Activated naive CD4-positive, alpha-beta T cell treated with anti-CD3 and anti-CD28 coated beads for 36 hours (primary cell): Measurements from ENCODE around the gene WWP2. TPM values are rescaled to one million over a fixed set of nuclear protein-coding genes. Genes with fewer than 3 reads are reported as not detected.

Source experiments
- CTCF ChIA-PET: fragments of 350-600 bp; sonication (Branson Sonifier 250); formaldehyde crosslinking; loops from one replicate; lab custom pipeline; 2021; ENCODE audit warnings: antibody characterized with exemption; lab: Charles Lee
- DNase-seq: peaks from one replicate; pipeline ENCODE4 v3.0.0-alpha.2; 2020
- H3K27ac Mint-ChIP-seq: one replicate; pipeline ENCODE4 v1.8.0; 2021; ENCODE audit warnings: mild to moderate bottlenecking, mixed read lengths
- H3K27me3 Mint-ChIP-seq: one replicate; pipeline ENCODE4 v1.8.0; 2021; ENCODE audit warnings: low read depth, mixed read lengths
- H3K36me3 Mint-ChIP-seq: one replicate; pipeline ENCODE4 v1.8.0; 2021; ENCODE audit warnings: low read depth, mixed read lengths
- H3K4me1 Mint-ChIP-seq: one replicate; pipeline ENCODE4 v1.8.0; 2021; ENCODE audit warnings: low read depth, mixed read lengths
- H3K4me3 Mint-ChIP-seq: one replicate; pipeline ENCODE4 v1.8.0; 2021; ENCODE audit warnings: mild to moderate bottlenecking, moderate library complexity, mixed read lengths
- H3K9me3 Mint-ChIP-seq: one replicate; pipeline ENCODE4 v1.8.0; 2021; ENCODE audit warnings: mixed read lengths
- intact Hi-C: fragments of 100-400 bp; cut with micrococcal nuclease; formaldehyde crosslinking; loops from one replicate; pipeline ENCODE4 v1.15.1; 2023
- total RNA-seq, 2 experiments: library from RNA; stranded (reverse); gene quantifications; one replicate each; pipeline ENCODE4 v1.2.3, GENCODE V29; 2021

The WWP2 gene
- total RNA-seq, 2 experiments from 2014 or later: 27.7 to 32.3 TPM

- Mint-ChIP-seq H3K36me3 (peaks cover 13% of the 10 kb centered on the region), H3K4me1 (no peaks in the 10 kb centered on the region), H3K9me3 (no peaks in the 10 kb centered on the region), H3K4me3 (no peak overlapping the region), H3K27ac (no peak overlapping the region), H3K27me3 (no peaks in the 10 kb centered on the region)
- intact Hi-C loops: no loop called here
- CTCF ChIA-PET: no interaction called here
- no peak for DNase-seq
Observed at GRCh38 chr16:69892378-69892777, 130.2 kb downstream of the WWP2 start.

GRCh38 chr16:69893106-69893505 lies 131.0 kb downstream of the WWP2 start:
- no peaks in the 10 kb centered on the region for H3K27me3 Mint-ChIP-seq
- H3K27ac Mint-ChIP-seq: no peak overlapping the region
- CTCF ChIA-PET: no interaction called here
- no peaks in the 10 kb centered on the region for H3K4me1 Mint-ChIP-seq
- peaks cover 13% of the 10 kb centered on the region for H3K36me3 Mint-ChIP-seq
- H3K4me3 Mint-ChIP-seq: no peak overlapping the region
- no peaks in the 10 kb centered on the region for H3K9me3 Mint-ChIP-seq
- intact Hi-C loops: no loop called here
- no peak for DNase-seq

GRCh38 chr16:69894676-69895075 lies 132.5 kb downstream of the WWP2 start:
- CTCF ChIA-PET: interaction anchor here (0.5 to 1.8 kb wide), 3 partner anchors 35 to 877 kb away, joined by 4 to 5 read pairs (median 5); no protein-coding TSS in a partner anchor
- Mint-ChIP-seq H3K9me3 (no peaks in the 10 kb centered on the region), H3K4me3 (no peak overlapping the region), H3K27ac (no peak overlapping the region), H3K36me3 (peaks cover 4% of the 10 kb centered on the region), H3K4me1 (no peaks in the 10 kb centered on the region), H3K27me3 (no peaks in the 10 kb centered on the region)
- intact Hi-C loops: no loop called here
- DNase-seq: no peak

- no peak overlapping the region for H3K27ac Mint-ChIP-seq
- intact Hi-C loops: no loop called here
- H3K4me1 Mint-ChIP-seq: no peaks in the 10 kb centered on the region
- H3K36me3 Mint-ChIP-seq: peaks cover 3% of the 10 kb centered on the region
- CTCF ChIA-PET: interaction anchor here (1.2 to 4.1 kb wide), 2 partner anchors 26 to 1379 kb away, joined by 3 to 14 read pairs; no protein-coding TSS in a partner anchor
- no peak overlapping the region for H3K4me3 Mint-ChIP-seq
- DNase-seq: no peak
- H3K27me3 Mint-ChIP-seq: no peaks in the 10 kb centered on the region
- H3K9me3 Mint-ChIP-seq: no peaks in the 10 kb centered on the region
Observed at GRCh38 chr16:69903865-69904415, 141.8 kb downstream of the WWP2 start.

GRCh38 chr16:69904495-69905170 lies 142.5 kb downstream of the WWP2 start:
- H3K9me3 Mint-ChIP-seq: no peaks in the 10 kb centered on the region
- no peaks in the 10 kb centered on the region for H3K4me1 Mint-ChIP-seq
- H3K4me3 Mint-ChIP-seq: no peak overlapping the region
- CTCF ChIA-PET: interaction anchor here (1.2 to 4.1 kb wide), 2 partner anchors 26 to 1380 kb away, joined by 3 to 14 read pairs; no protein-coding TSS in a partner anchor
- no peak overlapping the region for H3K27ac Mint-ChIP-seq
- H3K27me3 Mint-ChIP-seq: no peaks in the 10 kb centered on the region
- peaks cover 3% of the 10 kb centered on the region for H3K36me3 Mint-ChIP-seq
- intact Hi-C loops: no loop called here
- DNase-seq: no peak

- no peak overlapping the region for H3K27ac Mint-ChIP-seq
- H3K4me1 Mint-ChIP-seq: no peaks in the 10 kb centered on the region
- intact Hi-C loops: no loop called here
- CTCF ChIA-PET: interaction anchor here (1.2 kb wide), 1 partner anchor 1381 kb away, joined by 3 read pairs; no protein-coding TSS in a partner anchor
- no peak for DNase-seq
- peaks cover 3% of the 10 kb centered on the region for H3K36me3 Mint-ChIP-seq
- no peaks in the 10 kb centered on the region for H3K9me3 Mint-ChIP-seq
- H3K4me3 Mint-ChIP-seq: no peak overlapping the region
- no peaks in the 10 kb centered on the region for H3K27me3 Mint-ChIP-seq
Observed at GRCh38 chr16:69905171-69905555, 143.0 kb downstream of the WWP2 start.

- Mint-ChIP-seq H3K27ac (no peak overlapping the region), H3K27me3 (no peaks in the 10 kb centered on the region), H3K4me1 (no peaks in the 10 kb centered on the region), H3K36me3 (peaks cover 3% of the 10 kb centered on the region), H3K9me3 (no peaks in the 10 kb centered on the region), H3K4me3 (no peak overlapping the region)
- CTCF ChIA-PET: interaction anchor here (0.9 kb wide), 1 partner anchor 20 kb away, joined by 3 read pairs; no protein-coding TSS in a partner anchor
- DNase-seq: no peak
- intact Hi-C loops: no loop called here
Observed at GRCh38 chr16:69906838-69907401, 144.8 kb downstream of the WWP2 start.

GRCh38 chr16:69909043-69909442 lies 146.9 kb downstream of the WWP2 start:
- Mint-ChIP-seq H3K4me1 (no peaks in the 10 kb centered on the region), H3K9me3 (no peaks in the 10 kb centered on the region), H3K27ac (no peak overlapping the region), H3K4me3 (no peak overlapping the region), H3K36me3 (peaks cover 1% of the 10 kb centered on the region), H3K27me3 (no peaks in the 10 kb centered on the region)
- no peak for DNase-seq
- intact Hi-C loops: no loop called here
- CTCF ChIA-PET: no interaction called here

- no peak for DNase-seq
- no peak overlapping the region for H3K27ac Mint-ChIP-seq
- no peaks in the 10 kb centered on the region for H3K36me3 Mint-ChIP-seq
- H3K4me1 Mint-ChIP-seq: no peaks in the 10 kb centered on the region
- no peaks in the 10 kb centered on the region for H3K27me3 Mint-ChIP-seq
- intact Hi-C loops: no loop called here
- no peaks in the 10 kb centered on the region for H3K9me3 Mint-ChIP-seq
- no peak overlapping the region for H3K4me3 Mint-ChIP-seq
- CTCF ChIA-PET: no interaction called here
Observed at GRCh38 chr16:69909760-69910159, 147.6 kb downstream of the WWP2 start.

- H3K9me3 Mint-ChIP-seq: no peaks in the 10 kb centered on the region
- H3K27me3 Mint-ChIP-seq: no peaks in the 10 kb centered on the region
- no peak for DNase-seq
- no peaks in the 10 kb centered on the region for H3K36me3 Mint-ChIP-seq
- CTCF ChIA-PET: no interaction called here
- H3K4me1 Mint-ChIP-seq: no peaks in the 10 kb centered on the region
- intact Hi-C loops: no loop called here
- H3K27ac Mint-ChIP-seq: no peak overlapping the region
- H3K4me3 Mint-ChIP-seq: no peak overlapping the region
Observed at GRCh38 chr16:69910964-69911363, 148.8 kb downstream of the WWP2 start.

- Mint-ChIP-seq H3K4me1 (no peaks in the 10 kb centered on the region), H3K27ac (no peak overlapping the region), H3K9me3 (no peaks in the 10 kb centered on the region), H3K4me3 (no peak overlapping the region), H3K27me3 (no peaks in the 10 kb centered on the region), H3K36me3 (peaks cover 8% of the 10 kb centered on the region)
- CTCF ChIA-PET: no interaction called here
- intact Hi-C loops: no loop called here
- DNase-seq: no peak
Observed at GRCh38 chr16:69916462-69916861, 154.3 kb downstream of the WWP2 start.

GRCh38 chr16:69917311-69917710 lies 155.2 kb downstream of the WWP2 start:
- intact Hi-C loops: no loop called here
- H3K27me3 Mint-ChIP-seq: no peaks in the 10 kb centered on the region
- H3K4me3 Mint-ChIP-seq: no peak overlapping the region
- H3K4me1 Mint-ChIP-seq: no peaks in the 10 kb centered on the region
- no peak for DNase-seq
- H3K27ac Mint-ChIP-seq: no peak overlapping the region
- H3K36me3 Mint-ChIP-seq: peaks cover 8% of the 10 kb centered on the region
- CTCF ChIA-PET: interaction anchor here (1.6 to 1.8 kb wide), 2 partner anchors 11 to 13 kb away, joined by 5 to 6 read pairs; no protein-coding TSS in a partner anchor
- no peaks in the 10 kb centered on the region for H3K9me3 Mint-ChIP-seq
